22Rv1 (cell line): Measurements from ENCODE around the gene EFCAB14.

Experiments
- CTCF ChIP-seq: fragments of 450-650 bp; IDR thresholded peaks from 2 replicates; pipeline ENCODE4 v1.5.1; 2017; ENCODE audit warnings: mild to moderate bottlenecking
- ZFX ChIP-seq: fragments of 450-650 bp; IDR thresholded peaks from 2 replicates; pipeline ENCODE4 v1.6.1; 2017; ENCODE audit warnings: antibody characterized with exemption, borderline replicate concordance

GRCh38 chr1:46686255-46686654 is 32.7 kb downstream of the EFCAB14 start:
- TF ChIP-seq CTCF, result no peak
- TF ChIP-seq ZFX, result no peak
